ENCODE measurements around the gene ARFGEF2. TPM values are rescaled to one million over a fixed set of nuclear protein-coding genes. Genes with fewer than 3 reads are reported as not detected.
A peak's percentile ranks its signal among the peaks of the same experiment; 100 is the strongest.
"Not testable (repeated sequence)": the region's sequence is repeated elsewhere in the genome, so short reads cannot be mapped to it uniquely, and the experiment has no call there.

ARFGEF2 gene
- total RNA-seq, 2 donors from 2014 or later = 31.5 to 46.5 TPM

- Histone ChIP-seq H3K9me3 (no peaks in the 10 kb centered on the region), H3K4me1 (no peaks in the 10 kb centered on the region), H3K4me3 (no peak overlapping the region), H3K27ac (no peak overlapping the region), H3K27me3 (no peaks in the 10 kb centered on the region), H3K36me3 (peaks cover 75% of the 10 kb centered on the region)
- no peak for DNase-seq (ENCODE audit: low spot score)
- TF ChIP-seq, protein P1, sequence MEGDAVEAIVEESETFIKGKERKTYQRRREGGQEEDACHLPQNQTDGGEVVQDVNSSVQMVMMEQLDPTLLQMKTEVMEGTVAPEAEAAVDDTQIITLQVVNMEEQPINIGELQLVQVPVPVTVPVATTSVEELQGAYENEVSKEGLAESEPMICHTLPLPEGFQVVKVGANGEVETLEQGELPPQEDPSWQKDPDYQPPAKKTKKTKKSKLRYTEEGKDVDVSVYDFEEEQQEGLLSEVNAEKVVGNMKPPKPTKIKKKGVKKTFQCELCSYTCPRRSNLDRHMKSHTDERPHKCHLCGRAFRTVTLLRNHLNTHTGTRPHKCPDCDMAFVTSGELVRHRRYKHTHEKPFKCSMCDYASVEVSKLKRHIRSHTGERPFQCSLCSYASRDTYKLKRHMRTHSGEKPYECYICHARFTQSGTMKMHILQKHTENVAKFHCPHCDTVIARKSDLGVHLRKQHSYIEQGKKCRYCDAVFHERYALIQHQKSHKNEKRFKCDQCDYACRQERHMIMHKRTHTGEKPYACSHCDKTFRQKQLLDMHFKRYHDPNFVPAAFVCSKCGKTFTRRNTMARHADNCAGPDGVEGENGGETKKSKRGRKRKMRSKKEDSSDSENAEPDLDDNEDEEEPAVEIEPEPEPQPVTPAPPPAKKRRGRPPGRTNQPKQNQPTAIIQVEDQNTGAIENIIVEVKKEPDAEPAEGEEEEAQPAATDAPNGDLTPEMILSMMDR (IDR thresholded peaks at IDR 0.05) = no peak
These were observed 85.0 kb downstream of the ARFGEF2 start for GRCh38 chr20:49006446-49006980.

DNA sequence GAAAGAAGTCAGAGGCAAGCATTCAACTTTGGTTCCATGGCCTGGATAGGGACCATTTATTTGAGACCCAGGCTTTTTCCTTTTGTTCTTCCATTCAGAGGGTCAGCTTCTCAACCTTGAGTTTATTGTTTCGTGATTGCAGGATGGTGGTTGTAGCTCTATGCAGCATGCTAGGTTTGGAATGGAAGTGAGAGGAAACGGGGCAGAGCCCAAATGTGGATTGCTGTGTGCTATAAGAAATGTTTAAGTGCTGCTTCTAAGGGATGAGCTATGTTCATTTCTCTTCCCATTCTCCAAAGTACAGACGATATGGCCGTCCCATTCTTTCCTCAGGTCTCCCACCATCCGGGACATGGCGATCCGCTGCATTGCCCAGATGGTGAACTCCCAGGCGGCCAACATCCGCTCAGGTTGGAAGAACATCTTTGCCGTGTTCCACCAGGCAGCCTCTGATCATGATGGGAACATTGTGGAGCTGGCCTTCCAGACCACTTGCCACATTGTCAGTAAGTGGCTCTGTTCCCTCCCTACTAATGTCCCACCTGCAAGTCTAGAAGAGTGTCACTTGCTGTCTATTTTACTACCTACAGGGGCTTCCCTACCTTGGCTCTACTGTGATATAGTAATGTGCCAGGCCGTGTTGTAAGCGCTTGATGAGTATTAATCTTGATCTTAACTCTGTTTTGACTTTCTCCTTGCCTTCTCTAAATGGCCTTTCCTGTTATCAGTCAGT is 88.6 kb downstream of the ARFGEF2 start:
- no peak for DNase-seq (ENCODE audit: low spot score)
- Histone ChIP-seq H3K9me3 (no peaks in the 10 kb centered on the region), H3K27me3 (no peaks in the 10 kb centered on the region), H3K27ac (no peak overlapping the region), H3K4me1 (no peaks in the 10 kb centered on the region), H3K4me3 (no peak overlapping the region), H3K36me3 (peaks cover 85% of the 10 kb centered on the region)
- TF ChIP-seq, protein P1 (IDR thresholded peaks at IDR 0.05) = no peak

GRCh38 chr20:49024220-49024619 is 102.7 kb downstream of the ARFGEF2 start:
- peaks cover 82% of the 10 kb centered on the region for H3K36me3 ChIP-seq
- H3K9me3 ChIP-seq = no peaks in the 10 kb centered on the region
- TF ChIP-seq, protein P1 (IDR thresholded peaks at IDR 0.05) = no peak
- no peak for DNase-seq (ENCODE audit: low spot score)
- H3K4me3 ChIP-seq = no peak overlapping the region
- H3K27me3 ChIP-seq = no peaks in the 10 kb centered on the region
- H3K27ac ChIP-seq = no peak overlapping the region
- H3K4me1 ChIP-seq = no peaks in the 10 kb centered on the region

DNA sequence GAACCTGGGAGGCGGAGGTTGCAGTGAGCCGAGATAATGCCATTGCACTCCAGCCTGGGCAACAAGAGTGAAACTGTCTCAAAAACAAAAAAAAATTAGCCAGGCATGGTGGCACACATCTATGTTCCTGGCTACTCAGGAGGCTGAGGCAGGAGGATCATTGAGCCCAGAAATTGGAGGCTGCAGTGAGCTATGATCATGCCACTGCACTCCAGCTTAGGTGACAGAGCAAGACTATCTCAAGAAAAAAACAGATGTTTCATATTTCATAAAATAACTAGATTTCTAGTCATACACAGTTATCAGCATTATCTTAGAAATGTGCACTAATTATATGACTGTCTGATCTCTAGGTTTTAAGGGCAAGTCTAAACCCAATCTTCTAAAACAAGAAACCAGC is 106.7 kb downstream of the ARFGEF2 start:
- H3K4me3 ChIP-seq; DNase-seq (ENCODE audit: low spot score); H3K4me1 ChIP-seq; H3K27me3 ChIP-seq; H3K27ac ChIP-seq; H3K9me3 ChIP-seq: not testable (repeated sequence)
- H3K36me3 ChIP-seq = peaks cover 79% of the 10 kb centered on the region

DNA sequence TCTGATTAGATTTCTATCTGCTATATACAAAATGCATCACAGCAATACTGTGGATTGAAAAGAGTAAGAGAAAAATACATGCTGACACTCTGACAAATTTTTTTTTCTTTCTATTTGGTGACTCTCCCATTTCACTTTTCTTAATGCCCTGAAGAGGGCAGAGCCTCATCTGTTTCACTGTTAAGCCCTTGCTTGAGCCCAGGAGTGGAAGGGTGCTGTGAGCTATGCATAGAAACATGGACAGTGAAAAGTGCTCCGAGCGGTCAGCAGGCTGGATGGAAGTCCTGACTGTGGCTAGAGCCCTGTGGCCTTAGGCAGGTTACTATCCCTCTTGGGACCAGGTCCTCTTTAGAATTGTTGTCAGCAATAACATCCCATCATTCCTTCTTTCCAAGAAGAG is 107.2 kb downstream of the ARFGEF2 start:
- H3K9me3 ChIP-seq = no peaks in the 10 kb centered on the region
- H3K4me1 ChIP-seq = no peaks in the 10 kb centered on the region
- no peak overlapping the region for H3K4me3 ChIP-seq
- H3K27ac ChIP-seq = peak overlapping the region in 1 of 2 donors; percentile 5
- H3K27me3 ChIP-seq = no peaks in the 10 kb centered on the region
- no peak for DNase-seq (ENCODE audit: low spot score)
- TF ChIP-seq, protein P1 (IDR thresholded peaks at IDR 0.05) = peak in 1 of 2 donors; percentile 27
- peaks cover 83% of the 10 kb centered on the region for H3K36me3 ChIP-seq

DNA sequence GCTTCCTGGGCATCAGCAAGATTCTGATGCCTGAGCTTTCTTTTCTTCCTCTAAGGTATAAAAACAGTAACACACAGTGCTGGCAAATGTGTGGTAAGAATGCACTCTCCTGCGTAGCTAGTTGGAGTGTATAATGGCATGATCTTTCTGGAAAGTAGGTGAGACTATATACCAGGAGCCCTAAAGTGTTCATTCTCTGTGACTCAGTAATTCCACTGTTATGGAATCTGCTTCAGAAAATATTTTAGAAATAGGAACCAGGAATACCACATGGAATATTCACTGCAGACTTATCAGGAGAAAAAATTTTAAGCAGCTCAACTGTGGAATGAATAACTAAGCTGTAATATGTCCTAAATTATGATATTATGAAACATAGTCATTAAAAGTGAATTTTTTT is 107.7 kb downstream of the ARFGEF2 start:
- peak overlapping the region in 1 of 2 donors; percentile 5 for H3K27ac ChIP-seq
- TF ChIP-seq, protein P1 (IDR thresholded peaks at IDR 0.05) = no peak
- H3K36me3 ChIP-seq = peaks cover 83% of the 10 kb centered on the region
- H3K27me3 ChIP-seq = no peaks in the 10 kb centered on the region
- no peak overlapping the region for H3K4me3 ChIP-seq
- H3K4me1 ChIP-seq = no peaks in the 10 kb centered on the region
- no peak for DNase-seq (ENCODE audit: low spot score)
- no peaks in the 10 kb centered on the region for H3K9me3 ChIP-seq
